Ovary (tissue), 3 donors: ENCODE results near the gene ITGB6.

Source experiments
- CTCF ChIP-seq, 3 donors: fragments of 450-650 bp in 2 of 3; fragments of 200-600 bp in 1 of 3; IDR thresholded peaks; one replicate each; pipeline versions ENCODE4 v1.5.1 to v1.8.0; 2016 to 2022; ENCODE audit warnings: antibody characterized with exemption in 3 of 3, mild to moderate bottlenecking in 1 of 3
- EP300 ChIP-seq: sonication (generic); formaldehyde crosslinking; IDR thresholded peaks from one replicate; pipeline ENCODE4 v1.6.1; 2017; ENCODE audit warnings: antibody characterized with exemption
- POLR2A ChIP-seq: fragments of 450-650 bp; IDR thresholded peaks from one replicate; pipeline ENCODE4 v1.6.1; 2017; ENCODE audit warnings: antibody characterized with exemption, mild to moderate bottlenecking, moderate library complexity
- donor health status: DM: no; HTN: no; CAD: no.

GRCh38 chr2:160242893-160243564 lies 43.0 kb upstream of the ITGB6 start:
- TF ChIP-seq CTCF (IDR thresholded peaks at IDR 0.05) = no peak
- no peak for TF ChIP-seq POLR2A
- TF ChIP-seq EP300 = no peak
